ENCODE results near the gene RPTOR. TPM values are rescaled to one million over a fixed set of nuclear protein-coding genes. Genes with fewer than 3 reads are reported as not detected.

Gene RPTOR
- total and polyA plus RNA-seq, 2 donors (not counting 3 experiments of a cell fraction or from before 2014, with no cell fraction given): 10.7 to 41.8 TPM

GRCh38 chr17:80760511-80760911 lies 215.9 kb downstream of the RPTOR start:
- H3K27ac ChIP-seq (ENCODE audit: insufficient read depth, low read depth, low read length): peak overlapping the region; percentile 78
- TF ChIP-seq EZH2 (IDR thresholded peaks at IDR 0.05; ENCODE audit: borderline replicate concordance, low read depth, low read length, severe bottlenecking): no peak
- TF ChIP-seq JUN (IDR thresholded peaks at IDR 0.05; ENCODE audit: borderline replicate concordance, insufficient read depth, insufficient read length, low read depth): no peak
- no peak for TF ChIP-seq POLR2A (IDR thresholded peaks at IDR 0.05; ENCODE audit: low read depth, low read length)
- TF ChIP-seq CTCF (IDR thresholded peaks at IDR 0.05; ENCODE audit: extremely low read depth in 1 of 2, insufficient read depth in 1 of 2, low read depth in 1 of 2, low read length in 2 of 2): no peak
- TF ChIP-seq POLR2AphosphoS5 (IDR thresholded peaks at IDR 0.05; ENCODE audit: insufficient read depth, low read depth, low read length): no peak
- TF ChIP-seq MAX (IDR thresholded peaks at IDR 0.05; ENCODE audit: insufficient read depth, insufficient read length): no peak
- no peak for TF ChIP-seq MYC (IDR thresholded peaks at IDR 0.05; ENCODE audit: low read depth, low read length)
- no peak for TF ChIP-seq GATA2 (IDR thresholded peaks at IDR 0.05; ENCODE audit: insufficient read depth, insufficient read length, low read depth, low read length)
- TF ChIP-seq FOS (IDR thresholded peaks at IDR 0.05; ENCODE audit: borderline replicate concordance, insufficient read depth, low read length): no peak
- peak overlapping the region; percentile 51 for H3K9ac ChIP-seq (replicated peaks; ENCODE audit: extremely low read depth, insufficient read depth, low read length)
- H3K27me3 ChIP-seq (ENCODE audit: control insufficient read depth in 2 of 2, insufficient read depth in 2 of 2, low read length in 2 of 2): no peaks in the 10 kb centered on the region
- DNase-seq (ENCODE audit: low read depth, low spot score): peak; percentile 48
- peak overlapping the region; percentile 15 for H2AFZ ChIP-seq (ENCODE audit: low read depth, low read length)
- H3K4me2 ChIP-seq (ENCODE audit: insufficient read depth, low read length): peak overlapping the region; percentile 68
- BruUV-seq (replicated peaks): no TSS peak
- peak; percentile 38 for FAIRE-seq
- dilution Hi-C loops (cut with MboI; ENCODE audit: extremely low pct_ligation_motif_present, low sequenced_read_pairs) (no loop called here), intact Hi-C loops (cut with micrococcal nuclease) (loop anchor here (2.0 to 10.0 kb wide), 3 partner anchors 28 to 336 kb away; no protein-coding TSS in a partner anchor)
- no peaks in the 10 kb centered on the region for H3K79me2 ChIP-seq (ENCODE audit: control insufficient read depth, insufficient read depth, low read length)
- H3K9me1 ChIP-seq (replicated peaks; ENCODE audit: control insufficient read depth, extremely low read depth, insufficient read depth, low read length): no peaks in the 10 kb centered on the region
- no peaks in the 10 kb centered on the region for H3K9me3 ChIP-seq (replicated peaks; ENCODE audit: control insufficient read depth, insufficient read depth, low read length)
- H3K4me3 ChIP-seq (replicated peaks in 1 of 3; ENCODE audit: insufficient read depth in 1 of 3, low read depth in 1 of 3, low read length in 3 of 3): no peak overlapping the region
- H4K20me1 ChIP-seq (replicated peaks; ENCODE audit: control insufficient read depth, extremely low read depth, insufficient read depth, low read length): no peaks in the 10 kb centered on the region
- no peaks in the 10 kb centered on the region for H3K36me3 ChIP-seq (ENCODE audit: control insufficient read depth in 2 of 2, extremely low read depth in 1 of 2, insufficient read depth in 2 of 2, low read length in 2 of 2)
- ChIA-PET CTCF (interaction anchor here (0.8 to 2.0 kb wide), 8 partner anchors 8 to 167 kb away, joined by 3 to 6 read pairs (median 4); no protein-coding TSS in a partner anchor), POLR2A (no interaction called here)
- peaks cover 56% of the 10 kb centered on the region for H3K4me1 ChIP-seq (ENCODE audit: control insufficient read depth, extremely low read depth, insufficient read depth, low read length)

All from endothelial cell of umbilical vein (primary cell).